K562 (cell line): ENCODE results near the gene MDC1. TPM values are rescaled to one million over a fixed set of nuclear protein-coding genes. Genes with fewer than 3 reads are reported as not detected.

ENCODE experiments used
- ARID4B ChIP-seq: sonication (generic); formaldehyde crosslinking; IDR thresholded peaks from 2 replicates; pipeline ENCODE4 v1.8.0; 2022; ENCODE audit warnings: mild to moderate bottlenecking, missing genetic modification reagents
- ATF6 ChIP-seq: sonication (generic); formaldehyde crosslinking; IDR thresholded peaks from 2 replicates; pipeline ENCODE4 v1.4.0; 2020; ENCODE audit warnings: mild to moderate bottlenecking, missing genetic modification reagents
- CXXC5 ChIP-seq: fragments of 250-450 bp; sonication (Bioruptor Pico); IDR thresholded peaks from 2 replicates; pipeline ENCODE4 v1.8.0; 2022; ENCODE audit warnings: inconsistent platforms, mild to moderate bottlenecking, moderate library complexity
- FOXP1 ChIP-seq: sonication (generic); formaldehyde crosslinking; IDR thresholded peaks from 2 replicates; pipeline ENCODE4 v1.8.0; 2022; ENCODE audit warnings: mild to moderate bottlenecking, missing genetic modification reagents
- GTF2A2 ChIP-seq: IDR thresholded peaks from 2 replicates; pipeline ENCODE4 v1.6.1; 2016; ENCODE audit warnings: mild to moderate bottlenecking, missing genetic modification characterization, missing compliant biosample characterization
- KLF13 ChIP-seq: fragments of 450-650 bp; IDR thresholded peaks from 2 replicates; pipeline ENCODE4 v1.6.1; 2016; ENCODE audit warnings: missing genetic modification characterization, low read depth, mild to moderate bottlenecking, missing compliant biosample characterization, moderate library complexity, borderline replicate concordance
- MLX ChIP-seq, 2 experiments: fragments of 450-650 bp in 1 of 2; sonication (generic) in 1 of 2; formaldehyde crosslinking; conservative IDR thresholded peaks; 2 replicates each; pipeline versions ENCODE4 v1.4.0 to v1.8.1; 2020 to 2022; ENCODE audit warnings: mild to moderate bottlenecking in 1 of 2, missing genetic modification reagents in 1 of 2
- MTA2 ChIP-seq: fragments of 450-650 bp; IDR thresholded peaks from 2 replicates; pipeline ENCODE4 v1.6.1; 2016; ENCODE audit warnings: low read depth
- PML ChIP-seq: IDR thresholded peaks from 2 replicates; pipeline ENCODE4 v1.6.1; 2012; ENCODE audit warnings: low read length, inconsistent platforms
- PRPF4 ChIP-seq: fragments of 200-400 bp; formaldehyde crosslinking; IDR thresholded peaks from one replicate; pipeline ENCODE4 v1.6.1; 2017; ENCODE audit warnings: low read length, low read depth, mild to moderate bottlenecking; ENCODE audit not compliant: insufficient read depth, poor library complexity, severe bottlenecking
- SOX6 ChIP-seq: fragments of 450-650 bp; IDR thresholded peaks from 2 replicates; pipeline ENCODE4 v1.6.1; 2014; ENCODE audit warnings: mild to moderate bottlenecking
- TAL1 ChIP-seq: fragments of 450-650 bp; IDR thresholded peaks from 2 replicates; pipeline ENCODE4 v1.6.1; 2016; ENCODE audit warnings: mild to moderate bottlenecking
- USF2 ChIP-seq: sonication (generic); formaldehyde crosslinking; IDR thresholded peaks from 2 replicates; pipeline ENCODE4 v1.5.0; 2020; ENCODE audit warnings: missing genetic modification reagents
- ZBTB12 ChIP-seq: fragments of 250-450 bp; sonication (Bioruptor Pico); IDR thresholded peaks from 2 replicates; pipeline ENCODE4 v1.4.0; 2020
- ZFX ChIP-seq: sonication (generic); formaldehyde crosslinking; IDR thresholded peaks from 2 replicates; pipeline ENCODE4 v1.8.0; 2022; ENCODE audit warnings: mild to moderate bottlenecking, missing genetic modification reagents, moderate library complexity
- ZNF3 ChIP-seq: fragments of 250-450 bp; sonication (Bioruptor Pico); IDR thresholded peaks from 2 replicates; pipeline ENCODE4 v1.5.0; 2021; ENCODE audit warnings: mild to moderate bottlenecking, moderate library complexity
- ZNF436 ChIP-seq: fragments of 250-450, 450-650 bp; sonication (Bioruptor Pico); formaldehyde crosslinking; IDR thresholded peaks from 2 replicates; pipeline ENCODE4 v1.7.0; 2020; ENCODE audit warnings: mild to moderate bottlenecking
- ZNF764 ChIP-seq: fragments of 250-450 bp; sonication (Bioruptor Pico); IDR thresholded peaks from 2 replicates; pipeline ENCODE4 v1.4.0; 2020; ENCODE audit warnings: low read depth, mild to moderate bottlenecking, moderate library complexity
- polyA plus RNA-seq, 8 experiments: library from polyadenylated mRNA; depleted of rRNA in 4 of 8; stranded (reverse) in 5 of 8; unstranded in 3 of 8; fragments of >200 nt; fragmentation: Nextera tagmentation in 2 of 8; fragmentation: Illumina TruSeq in 1 of 8; extraction: Ambion mirVana in 2 of 8; extraction: Trizol in 1 of 8; gene quantifications; 2 replicates each; pipeline versions ENCODE4 v1.2.1 to v1.2.3, GENCODE V29; 2011 to 2014; ENCODE audit warnings: inconsistent platforms in 1 of 8, missing spikeins in 1 of 8
- total RNA-seq, 7 experiments: library from RNA; depleted of rRNA in 6 of 7; stranded (reverse); fragments of >200 nt in 6 of 7; fragmentation: Illumina TruSeq in 2 of 7; extraction: Trizol in 2 of 7; gene quantifications; 2 replicates each; pipeline versions ENCODE4 v1.2.1 to v1.2.3, GENCODE V29; 2011 to 2021; ENCODE audit warnings: low replicate concordance in 1 of 7

MDC1 gene
- total and polyA plus RNA-seq, 9 of the 15 experiments (the other 6 are each of a cell fraction or from before 2014, with no cell fraction given), result 8.2 to 114 (median 20.0) TPM

GRCh38 chr6:30744054-30744805 lies 27.1 kb upstream of the MDC1 start, which contains the start of gene IER3 (continued):
- TF ChIP-seq GTF2A2 (tag), result peak; percentile 86
- TF ChIP-seq ZNF764 (CRISPR knock-in tag), result peak; percentile 72; the same call in 1 of the 2 replicates
- TF ChIP-seq MLX (CRISPR knock-in tag; conservative IDR thresholded peaks at IDR 0.05), result peak in 1 of 2 experiments; percentile 83; a peak in 1 of 4 replicates
- TF ChIP-seq ZNF436 (CRISPR knock-in tag), result no peak
- TF ChIP-seq PML, result peak; percentile 87; the same call in 1 of the 2 replicates
- no peak for TF ChIP-seq ZBTB12 (CRISPR knock-in tag)
- TF ChIP-seq PRPF4, result peak; percentile 42
- no peak; the same call in 1 of the 2 replicates for TF ChIP-seq ATF6 (CRISPR knock-in tag)
- TF ChIP-seq ZFX, result peak; percentile 67; the same call in 1 of the 2 replicates
- TF ChIP-seq CXXC5 (CRISPR knock-in tag), result peak; percentile 67
- no peak for TF ChIP-seq USF2
- peak; percentile 72 for TF ChIP-seq ARID4B (CRISPR knock-in tag)
- no peak for TF ChIP-seq ZNF3 (CRISPR knock-in tag)
- TF ChIP-seq TAL1, result 0 out of 2 replicates have a peak, but pooled peaks have one; percentile 1
- 0 out of 2 replicates have a peak, but pooled peaks have one; percentile 31 for TF ChIP-seq MTA2
- no peak; the same call in none of the 2 replicates for TF ChIP-seq KLF13
- peak; percentile 75 for TF ChIP-seq SOX6
- TF ChIP-seq FOXP1 (CRISPR knock-in tag), result 0 out of 2 replicates have a peak, but pooled peaks have one; percentile 49
